Stromal cell of bone marrow (primary cell): ENCODE results near the gene TCF4.

Source experiments
- DNase-seq: peaks from one replicate; pipeline ENCODE4 v3.0.0-alpha.2; 2012; ENCODE audit warnings: low read depth

TCF4 gene

GRCh38 chr18:55320424-55321264 lies 267.3 kb downstream of the TCF4 start:
- no peak for DNase-seq

- DNase-seq: no peak
Measured at GRCh38 chr18:55319459-55320193, 268.4 kb downstream of the TCF4 start.

GRCh38 chr18:55318951-55319441 lies 269.0 kb downstream of the TCF4 start:
- DNase-seq: no peak

- DNase-seq: no peak
Measured at GRCh38 chr18:55317864-55318263, 270.1 kb downstream of the TCF4 start.

- no peak for DNase-seq
Measured at GRCh38 chr18:55317324-55317723, 270.7 kb downstream of the TCF4 start.

- DNase-seq: no peak
Measured at GRCh38 chr18:55316486-55317184, 271.4 kb downstream of the TCF4 start.

- no peak for DNase-seq
Measured at GRCh38 chr18:55314615-55315237, 273.3 kb downstream of the TCF4 start.

GRCh38 chr18:55314031-55314430 lies 274.0 kb downstream of the TCF4 start:
- DNase-seq: no peak

GRCh38 chr18:55310863-55311262 lies 277.1 kb downstream of the TCF4 start:
- no peak for DNase-seq

GRCh38 chr18:55310044-55310676 lies 277.8 kb downstream of the TCF4 start:
- no peak for DNase-seq

- DNase-seq: no peak
Measured at GRCh38 chr18:55309249-55309648, 278.7 kb downstream of the TCF4 start.

GRCh38 chr18:55307505-55307904 lies 280.5 kb downstream of the TCF4 start:
- no peak for DNase-seq

- no peak for DNase-seq
Measured at GRCh38 chr18:55306359-55307024, 281.5 kb downstream of the TCF4 start.

- DNase-seq: no peak
Measured at GRCh38 chr18:55302167-55302833, 285.7 kb downstream of the TCF4 start.

GRCh38 chr18:55301824-55302166 lies 286.2 kb downstream of the TCF4 start:
- no peak for DNase-seq

GRCh38 chr18:55300936-55301531 lies 287.0 kb downstream of the TCF4 start:
- DNase-seq: no peak

- DNase-seq: no peak
Measured at GRCh38 chr18:55300421-55300935, 287.5 kb downstream of the TCF4 start.

- DNase-seq: no peak
Measured at GRCh38 chr18:55296778-55297177, 291.2 kb downstream of the TCF4 start.

GRCh38 chr18:55296115-55296514 lies 291.9 kb downstream of the TCF4 start:
- no peak for DNase-seq

GRCh38 chr18:55290898-55291297 lies 297.1 kb downstream of the TCF4 start:
- no peak for DNase-seq
